Stimulated activated CD4-positive, alpha-beta T cell treated with anti-CD3 and anti-CD28 coated beads, Interleukin-1b, Interleukin-23, amount 100 ng/mL, for 1 hour (primary cell): ENCODE measurements around the gene MKNK2.
A peak's percentile ranks its signal among the peaks of the same experiment; 100 is the strongest.
"Not testable (repeated sequence)": the region's sequence is repeated elsewhere in the genome, so short reads cannot be mapped to it uniquely, and the experiment has no call there.

ENCODE experiments used
- DNase-seq, 2 donors: peaks; one replicate each; pipeline ENCODE4 v3.0.0-alpha.2; 2020; ENCODE audit warnings: low read depth in 2 of 2

Gene MKNK2

GRCh38 chr19:2044709-2045500, 6.1 kb downstream of the MKNK2 start:
- no peak for DNase-seq

GRCh38 chr19:2043961-2044708, 6.9 kb downstream of the MKNK2 start:
- no peak for DNase-seq

- no peak for DNase-seq
Observed at GRCh38 chr19:2043251-2043641, 7.8 kb downstream of the MKNK2 start.

GRCh38 chr19:2042485-2043250, 8.4 kb downstream of the MKNK2 start:
- no peak for DNase-seq

- DNase-seq, result peak; percentile 99
Observed at GRCh38 chr19:2041683-2042484, 9.2 kb downstream of the MKNK2 start.

GRCh38 chr19:2041433-2041682, 9.7 kb downstream of the MKNK2 start:
- DNase-seq, result no peak

- DNase-seq, result no peak
Observed at GRCh38 chr19:2040647-2041432, 10.2 kb downstream of the MKNK2 start.

GRCh38 chr19:2039959-2040646, 10.9 kb downstream of the MKNK2 start:
- DNase-seq, result no peak

GRCh38 chr19:2039089-2039958, 11.7 kb downstream of the MKNK2 start:
- DNase-seq, result no peak

GRCh38 chr19:2038284-2039088, 12.6 kb downstream of the MKNK2 start:
- no peak for DNase-seq

- DNase-seq, result no peak
Observed at GRCh38 chr19:2037651-2038255, 13.3 kb downstream of the MKNK2 start.

- no peak for DNase-seq
Observed at GRCh38 chr19:2036424-2036823, 14.6 kb downstream of the MKNK2 start.

- no peak for DNase-seq
Observed at GRCh38 chr19:2035590-2035991, 15.5 kb downstream of the MKNK2 start.

GRCh38 chr19:2034729-2035589, 16.1 kb downstream of the MKNK2 start:
- DNase-seq, result peak in 1 of 2 donors; percentile 44

- not testable (repeated sequence) for DNase-seq
Observed at GRCh38 chr19:2034253-2034652, 16.8 kb downstream of the MKNK2 start.

GRCh38 chr19:2033825-2034159, 17.3 kb downstream of the MKNK2 start:
- DNase-seq, result no peak

- no peak for DNase-seq
Observed at GRCh38 chr19:2033115-2033824, 17.8 kb downstream of the MKNK2 start.
